ENCODE results near the gene PCNX3. TPM values are rescaled to one million over a fixed set of nuclear protein-coding genes. Genes with fewer than 3 reads are reported as not detected.
"Not testable (repeated sequence)": the region's sequence is repeated elsewhere in the genome, so short reads cannot be mapped to it uniquely, and the experiment has no call there.

PCNX3 gene
- polyA plus RNA-seq, 3 donors = 0.58 to 36.4 (median 1.7) TPM

GRCh38 chr11:65680192-65680743, 64.7 kb downstream of the PCNX3 start:
- no CpG with 5 or more reads among the region's 5 CpGs for WGBS (ENCODE audit: insufficient coverage)
- H3K9me3 Mint-ChIP-seq = no peaks in the 10 kb centered on the region
- H3K27ac ChIP-seq (ENCODE audit: low read depth in 1 of 2, low read length in 2 of 2) = no peak overlapping the region

GRCh38 chr11:65683480-65683879, 67.9 kb downstream of the PCNX3 start:
- H2AFZ ChIP-seq (ENCODE audit: insufficient read depth, low read depth, low read length, poor library complexity, severe bottlenecking); H3K27ac ChIP-seq (ENCODE audit: low read depth in 1 of 2, low read length in 2 of 2); H3K79me2 ChIP-seq (ENCODE audit: insufficient read depth, low read length); H3K4me1 Mint-ChIP-seq; H3K9me3 Mint-ChIP-seq; H3K4me1 ChIP-seq (ENCODE audit: control insufficient read depth in 1 of 2, insufficient read depth in 2 of 2, low read length in 2 of 2); H4K20me1 ChIP-seq (ENCODE audit: insufficient read depth, low read length); H3K9ac ChIP-seq (ENCODE audit: insufficient read depth, low read length, poor library complexity, severe bottlenecking); H3K27me3 Mint-ChIP-seq (ENCODE audit: low read depth in 3 of 3); H3K4me3 Mint-ChIP-seq; H3K27me3 ChIP-seq (ENCODE audit: control insufficient read depth in 2 of 2, insufficient read depth in 2 of 2, low read length in 2 of 2); H3K36me3 ChIP-seq (replicated peaks in 1 of 2; ENCODE audit: control insufficient read depth in 1 of 2, insufficient read depth in 2 of 2, low read length in 2 of 2); H3K9me3 ChIP-seq (replicated peaks in 1 of 2; ENCODE audit: control insufficient read depth in 1 of 2, insufficient read depth in 1 of 2, low read length in 2 of 2); H3K36me3 Mint-ChIP-seq; DNase-seq; H3K4me3 ChIP-seq (replicated peaks in 1 of 3; ENCODE audit: low read depth in 2 of 3, low read length in 3 of 3); intact Hi-C loops (cut with micrococcal nuclease); H3K4me2 ChIP-seq (replicated peaks; ENCODE audit: extremely low read depth, low read length, poor library complexity, severe bottlenecking); H3K27ac Mint-ChIP-seq: not testable (repeated sequence)
- 80% methylated on average over 2 of the region's 6 CpGs for WGBS (ENCODE audit: insufficient coverage)

More at GRCh38 chr11:65680192-65680743, 64.7 kb downstream of the PCNX3 start:
- H3K36me3 ChIP-seq (replicated peaks in 1 of 2; ENCODE audit: control insufficient read depth in 1 of 2, insufficient read depth in 2 of 2, low read length in 2 of 2) = no peaks in the 10 kb centered on the region
- no peak overlapping the region for H2AFZ ChIP-seq (ENCODE audit: insufficient read depth, low read depth, low read length, poor library complexity, severe bottlenecking)
- no peaks in the 10 kb centered on the region for H3K4me1 ChIP-seq (ENCODE audit: control insufficient read depth in 1 of 2, insufficient read depth in 2 of 2, low read length in 2 of 2)
- H3K27ac Mint-ChIP-seq = no peak overlapping the region
- no peak overlapping the region for H3K4me3 ChIP-seq (replicated peaks in 1 of 3; ENCODE audit: low read depth in 2 of 3, low read length in 3 of 3)
- no peaks in the 10 kb centered on the region for H4K20me1 ChIP-seq (ENCODE audit: insufficient read depth, low read length)
- H3K4me3 Mint-ChIP-seq = no peak overlapping the region
- no peaks in the 10 kb centered on the region for H3K79me2 ChIP-seq (ENCODE audit: insufficient read depth, low read length)
- no peaks in the 10 kb centered on the region for H3K9me3 ChIP-seq (replicated peaks in 1 of 2; ENCODE audit: control insufficient read depth in 1 of 2, insufficient read depth in 1 of 2, low read length in 2 of 2)
- no peak for TF ChIP-seq CTCF (IDR thresholded peaks at IDR 0.05)
- DNase-seq = no peak
- H3K27me3 ChIP-seq (ENCODE audit: control insufficient read depth in 2 of 2, insufficient read depth in 2 of 2, low read length in 2 of 2) = no peaks in the 10 kb centered on the region
- H3K36me3 Mint-ChIP-seq = no peaks in the 10 kb centered on the region
- H3K4me2 ChIP-seq (replicated peaks; ENCODE audit: extremely low read depth, low read length, poor library complexity, severe bottlenecking) = no peak overlapping the region
- no peak overlapping the region for H3K9ac ChIP-seq (ENCODE audit: insufficient read depth, low read length, poor library complexity, severe bottlenecking)
- peaks cover 0 to 5% (median 3%) of the 10 kb centered on the region in 3 donors for H3K27me3 Mint-ChIP-seq (ENCODE audit: low read depth in 3 of 3)
- no peaks in the 10 kb centered on the region for H3K4me1 Mint-ChIP-seq
- intact Hi-C loops (cut with micrococcal nuclease) = no loop called here
